Neuronal stem cell (in vitro differentiated cells): ENCODE data around the gene GPHN.

Experiments used
- DNase-seq: peaks from one replicate; pipeline ENCODE4 v3.0.0-alpha.2; 2013; ENCODE audit warnings: low spot score
- H2AFZ ChIP-seq: one replicate; pipeline ENCODE4 v1.6.1; 2013; ENCODE audit warnings: mild to moderate bottlenecking, low read length, inconsistent platforms
- H2AK5ac ChIP-seq: 2 replicates; pipeline ENCODE4 v1.6.1; 2013; ENCODE audit warnings: low read depth, mild to moderate bottlenecking, inconsistent platforms, low read length, moderate library complexity, mixed read lengths
- H2BK120ac ChIP-seq: 2 replicates; pipeline ENCODE4 v1.6.1; 2013; ENCODE audit warnings: low read depth, mild to moderate bottlenecking, inconsistent platforms, low read length, moderate library complexity, mixed read lengths
- H2BK12ac ChIP-seq: one replicate; pipeline ENCODE4 v1.6.1; 2013; ENCODE audit warnings: low read length, inconsistent platforms
- H2BK15ac ChIP-seq: 2 replicates; pipeline ENCODE4 v1.6.1; 2013; ENCODE audit warnings: mild to moderate bottlenecking, low read length, inconsistent platforms, mixed read lengths
- H2BK5ac ChIP-seq: one replicate; pipeline ENCODE4 v1.6.1; 2013; ENCODE audit warnings: inconsistent platforms, mild to moderate bottlenecking, low read length, moderate library complexity
- H3K14ac ChIP-seq: one replicate; pipeline ENCODE4 v1.6.1; 2013; ENCODE audit warnings: low read length, inconsistent platforms
- H3K18ac ChIP-seq: 2 replicates; pipeline ENCODE4 v1.6.1; 2013; ENCODE audit warnings: low read length, inconsistent platforms
- H3K23ac ChIP-seq: 2 replicates; pipeline ENCODE4 v1.6.1; 2013; ENCODE audit warnings: low read depth, mild to moderate bottlenecking, mixed read lengths, low read length, inconsistent platforms; ENCODE audit not compliant: poor library complexity
- H3K27ac ChIP-seq: replicated peaks from 3 replicates; pipeline ENCODE4 v1.5.1; 2013; ENCODE audit warnings: low read length, inconsistent platforms
- H3K27me3 ChIP-seq, 3 experiments: 2 replicates each; pipeline ENCODE4 v1.6.1; 2013; ENCODE audit warnings: low read length in 3 of 3, mild to moderate bottlenecking in 2 of 3, inconsistent platforms in 1 of 3, low read depth in 1 of 3, mixed read lengths in 1 of 3, moderate library complexity in 1 of 3; ENCODE audit not compliant: control insufficient read depth in 3 of 3, insufficient read depth in 3 of 3
- H3K36me3 ChIP-seq, 2 donors: replicated peaks in 1 of 2; 2 replicates each; pipeline ENCODE4 v1.6.1; 2013; ENCODE audit warnings: low read length in 2 of 2; ENCODE audit not compliant: control insufficient read depth in 2 of 2, insufficient read depth in 2 of 2
- H3K4ac ChIP-seq: 2 replicates; pipeline ENCODE4 v1.6.1; 2013; ENCODE audit warnings: inconsistent platforms, mild to moderate bottlenecking, low read length, moderate library complexity
- H3K4me1 ChIP-seq, 2 donors: 1 replicate in 1 of 2; 2 replicates in 1 of 2; pipeline ENCODE4 v1.6.1; 2013; ENCODE audit warnings: low read length in 2 of 2, low read depth in 1 of 2; ENCODE audit not compliant: control insufficient read depth in 2 of 2, insufficient read depth in 1 of 2
- H3K4me2 ChIP-seq: one replicate; pipeline ENCODE4 v1.6.1; 2013; ENCODE audit warnings: mild to moderate bottlenecking, low read length, inconsistent platforms; ENCODE audit not compliant: insufficient read depth, poor library complexity, severe bottlenecking
- H3K4me3 ChIP-seq, 2 donors: 2 replicates each; pipeline ENCODE4 v1.5.1; 2013; ENCODE audit warnings: low read length in 2 of 2, mild to moderate bottlenecking in 2 of 2, inconsistent platforms in 1 of 2, moderate library complexity in 1 of 2
- H3K79me1 ChIP-seq: one replicate; pipeline ENCODE4 v1.6.1; 2013; ENCODE audit warnings: low read depth, mild to moderate bottlenecking, inconsistent platforms, low read length, moderate library complexity
- H3K9ac ChIP-seq: one replicate; pipeline ENCODE4 v1.6.1; 2013; ENCODE audit warnings: mild to moderate bottlenecking, low read depth, low read length, inconsistent platforms; ENCODE audit not compliant: poor library complexity
- H3K9me3 ChIP-seq, 2 donors: replicated peaks in 1 of 2; 2 replicates each; pipeline versions ENCODE3 to v1.6.1; 2013; ENCODE audit warnings: low read length in 2 of 2, mild to moderate bottlenecking in 2 of 2, inconsistent platforms in 1 of 2, low read depth in 1 of 2, mixed read lengths in 1 of 2, moderate library complexity in 1 of 2; ENCODE audit not compliant: control insufficient read depth in 2 of 2, insufficient read depth in 1 of 2
- H4K8ac ChIP-seq: one replicate; pipeline ENCODE4 v1.6.1; 2013; ENCODE audit warnings: low read depth, mild to moderate bottlenecking, inconsistent platforms, low read length, moderate library complexity
- H4K91ac ChIP-seq: one replicate; pipeline ENCODE4 v1.6.1; 2013; ENCODE audit warnings: low read length, low read depth, mild to moderate bottlenecking, inconsistent platforms; ENCODE audit not compliant: poor library complexity
- WGBS, 2 donors: extraction: QIAGEN DNeasy Blood & Tissue Kit; methylation state at CpG; one replicate each; pipeline ENCODE4 v1.1.7; 2013; ENCODE audit warnings: missing lambda C conversion rate in 2 of 2, mixed read lengths in 1 of 2; ENCODE audit not compliant: insufficient read length in 2 of 2, insufficient replicate concordance in 1 of 2; ENCODE audit errors: extremely low coverage in 2 of 2; 5-methylcytosine and 5-hydroxymethylcytosine counted together

The GPHN gene

GRCh38 chr14:66624336-66624937 lies 116.5 kb downstream of the GPHN start:
- DNase-seq: peak; percentile 40
- Histone ChIP-seq H3K18ac (no peak overlapping the region), H3K9me3 (peaks cover 2 to 5% of the 10 kb centered on the region in 2 donors), H3K9ac (no peak overlapping the region), H2AK5ac (no peak overlapping the region), H3K4ac (no peak overlapping the region), H2BK15ac (no peak overlapping the region), H3K4me2 (no peak overlapping the region), H4K91ac (no peak overlapping the region), H3K36me3 (no peaks in the 10 kb centered on the region), H3K14ac (no peak overlapping the region), H3K27me3 (no peaks in the 10 kb centered on the region), H2AFZ (no peak overlapping the region), H4K8ac (no peak overlapping the region), H3K4me3 (no peak overlapping the region), H2BK120ac (no peak overlapping the region), H3K27ac (no peak overlapping the region), H2BK12ac (no peak overlapping the region), H3K4me1 (peaks cover 0 to 4% of the 10 kb centered on the region in 2 donors), H3K23ac (no peak overlapping the region), H3K79me1 (peaks cover 3% of the 10 kb centered on the region), H2BK5ac (no peak overlapping the region)
- WGBS, 2 donors: no CpG with 5 or more reads among the region's 1 CpG

DNA sequence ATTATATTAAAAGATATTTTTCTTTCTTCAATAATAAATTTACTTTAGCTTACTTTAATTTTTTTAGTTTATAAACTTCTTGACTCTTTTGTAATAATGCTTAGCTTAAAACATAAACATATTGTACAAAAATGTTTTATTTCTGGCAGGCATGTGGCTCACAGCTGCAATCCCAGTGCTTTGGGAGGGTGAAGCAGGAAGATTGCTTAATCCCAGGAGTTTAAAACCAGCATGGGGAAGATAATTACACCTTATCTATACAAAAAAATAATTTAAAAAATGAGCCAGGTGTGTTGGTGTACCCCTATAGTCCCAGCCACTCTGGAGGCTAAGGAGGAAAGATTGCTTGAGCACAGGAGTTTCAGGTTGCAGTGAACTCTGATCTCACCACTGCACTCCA lies 120.7 kb downstream of the GPHN start:
- Histone ChIP-seq H4K91ac (no peak overlapping the region), H4K8ac (no peak overlapping the region), H3K14ac (no peak overlapping the region), H3K4ac (no peak overlapping the region), H2BK120ac (no peak overlapping the region), H3K9me3 (no peaks in the 10 kb centered on the region), H3K4me1 (peaks cover 0 to 4% of the 10 kb centered on the region in 2 donors), H3K18ac (no peak overlapping the region), H2BK12ac (no peak overlapping the region), H2BK15ac (no peak overlapping the region), H3K23ac (no peak overlapping the region), H3K9ac (no peak overlapping the region), H2AK5ac (no peak overlapping the region), H3K79me1 (no peaks in the 10 kb centered on the region), H3K4me3 (no peak overlapping the region), H3K36me3 (no peaks in the 10 kb centered on the region), H2BK5ac (no peak overlapping the region), H3K27me3 (no peaks in the 10 kb centered on the region), H3K27ac (no peak overlapping the region), H2AFZ (no peak overlapping the region), H3K4me2 (no peak overlapping the region)
- DNase-seq: no peak

- no peak overlapping the region for H3K9ac ChIP-seq
- no peak overlapping the region for H4K8ac ChIP-seq
- H3K4me1 ChIP-seq: peaks cover 0 to 4% of the 10 kb centered on the region in 2 donors
- H3K27ac ChIP-seq: no peak overlapping the region
- no peaks in the 10 kb centered on the region for H3K27me3 ChIP-seq
- no peak overlapping the region for H2BK120ac ChIP-seq
- H3K9me3 ChIP-seq: no peaks in the 10 kb centered on the region
- H3K18ac ChIP-seq: no peak overlapping the region
- no peak overlapping the region for H3K4me3 ChIP-seq
- no peaks in the 10 kb centered on the region for H3K79me1 ChIP-seq
- no peak overlapping the region for H3K4me2 ChIP-seq
- no peak overlapping the region for H3K4ac ChIP-seq
- DNase-seq: no peak
- H4K91ac ChIP-seq: no peak overlapping the region
- no peak overlapping the region for H2BK5ac ChIP-seq
- H3K23ac ChIP-seq: no peak overlapping the region
- H3K36me3 ChIP-seq: no peaks in the 10 kb centered on the region
- H2AK5ac ChIP-seq: no peak overlapping the region
- H2BK15ac ChIP-seq: no peak overlapping the region
- H3K14ac ChIP-seq: no peak overlapping the region
- H2BK12ac ChIP-seq: no peak overlapping the region
- H2AFZ ChIP-seq: no peak overlapping the region
Observed at GRCh38 chr14:66629499-66629898, 121.6 kb downstream of the GPHN start.

GRCh38 chr14:66634876-66635275 lies 126.9 kb downstream of the GPHN start:
- H3K36me3 ChIP-seq: no peaks in the 10 kb centered on the region
- H4K91ac ChIP-seq: no peak overlapping the region
- no peak overlapping the region for H2BK5ac ChIP-seq
- H4K8ac ChIP-seq: no peak overlapping the region
- no peak for DNase-seq
- no peaks in the 10 kb centered on the region for H3K4me1 ChIP-seq
- H3K18ac ChIP-seq: no peak overlapping the region
- no peaks in the 10 kb centered on the region for H3K27me3 ChIP-seq
- H2BK120ac ChIP-seq: no peak overlapping the region
- no peaks in the 10 kb centered on the region for H3K9me3 ChIP-seq
- H3K4me2 ChIP-seq: no peak overlapping the region
- H3K79me1 ChIP-seq: no peaks in the 10 kb centered on the region
- no peak overlapping the region for H2BK15ac ChIP-seq
- no peak overlapping the region for H2AFZ ChIP-seq
- H3K14ac ChIP-seq: no peak overlapping the region
- no peak overlapping the region for H2BK12ac ChIP-seq
- no peak overlapping the region for H3K27ac ChIP-seq
- H2AK5ac ChIP-seq: no peak overlapping the region
- H3K9ac ChIP-seq: no peak overlapping the region
- no peak overlapping the region for H3K4ac ChIP-seq
- no peak overlapping the region for H3K23ac ChIP-seq
- H3K4me3 ChIP-seq: no peak overlapping the region
